HG02943 (cell line): ENCODE measurements around the gene SPIN1.

Experiments used
- ATAC-seq: cut with Tn5 transposase; IDR thresholded peaks from one replicate; pipeline ENCODE4 v1.9.1; 2021; ENCODE audit warnings: mild to moderate bottlenecking, low read depth, moderate library complexity; ENCODE audit not compliant: unreplicated experiment

SPIN1 gene

DNA sequence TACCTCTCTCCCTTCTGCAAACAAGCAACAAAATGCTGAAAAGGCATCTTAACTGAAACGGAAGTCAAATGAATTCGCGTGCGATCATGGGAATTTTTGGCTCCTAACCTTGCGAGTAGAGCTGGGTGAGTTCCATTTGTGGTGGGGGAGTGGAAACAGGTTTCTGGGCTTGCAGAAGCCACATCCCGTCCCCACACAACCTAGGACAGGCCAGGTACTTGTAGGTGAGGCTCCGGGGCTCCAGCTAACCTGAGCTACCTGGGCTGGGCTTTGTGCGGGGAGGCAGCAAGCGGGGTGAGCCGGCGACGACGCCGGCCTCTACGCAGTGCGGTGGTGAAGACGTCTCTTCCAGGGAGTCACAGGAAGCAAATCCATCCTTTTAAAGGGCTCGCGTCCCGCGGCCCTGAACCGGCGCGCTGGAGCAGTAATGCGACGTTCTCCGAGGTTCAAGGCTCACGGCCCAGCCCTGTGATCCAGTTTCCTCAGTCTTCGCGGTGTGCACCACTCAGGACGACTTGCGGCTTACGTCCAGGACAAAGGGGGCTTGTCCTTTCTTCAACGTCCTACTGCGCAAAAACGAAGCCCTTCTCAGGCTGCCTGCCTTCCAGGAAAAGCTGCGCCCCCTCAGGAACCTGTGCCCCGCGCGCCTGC, 567 bp upstream of the SPIN1 start:
- peak; percentile 13 for ATAC-seq

DNA sequence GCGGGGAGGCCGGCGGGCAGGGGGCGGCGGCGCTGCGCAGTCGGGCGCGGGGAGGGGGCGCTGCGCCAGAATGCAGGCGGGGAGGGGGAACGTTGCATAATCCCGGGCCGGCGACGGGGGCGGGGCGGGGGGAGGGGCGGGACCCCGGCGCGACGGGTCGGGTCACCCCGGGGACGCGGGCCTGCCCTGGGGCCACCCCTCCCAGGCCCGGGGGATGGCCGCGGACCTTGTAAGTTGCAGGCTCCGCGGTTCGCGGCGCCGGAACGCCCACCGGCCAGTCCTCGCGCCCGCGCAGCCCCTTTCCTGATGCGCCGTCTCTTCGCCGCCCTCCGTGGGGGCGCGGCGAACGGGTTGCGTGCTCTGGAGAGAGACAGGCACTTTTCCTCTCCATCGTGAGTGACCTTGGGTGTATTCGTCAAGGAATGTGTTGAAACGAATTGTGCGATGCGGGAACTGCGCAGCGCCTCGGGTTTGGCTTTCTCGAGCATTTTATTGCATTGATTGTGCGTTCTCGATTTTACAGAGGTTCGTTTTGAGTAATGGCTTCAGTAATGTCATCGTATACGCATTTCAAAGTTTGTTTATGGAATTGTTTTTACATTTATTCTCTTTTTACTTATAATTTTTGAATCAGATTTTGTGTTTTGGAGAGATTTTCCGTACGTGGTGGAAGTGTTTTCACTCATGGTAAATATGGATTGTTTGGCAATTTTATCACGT, 802 bp downstream of the SPIN1 start:
- ATAC-seq: peak; percentile 17

DNA sequence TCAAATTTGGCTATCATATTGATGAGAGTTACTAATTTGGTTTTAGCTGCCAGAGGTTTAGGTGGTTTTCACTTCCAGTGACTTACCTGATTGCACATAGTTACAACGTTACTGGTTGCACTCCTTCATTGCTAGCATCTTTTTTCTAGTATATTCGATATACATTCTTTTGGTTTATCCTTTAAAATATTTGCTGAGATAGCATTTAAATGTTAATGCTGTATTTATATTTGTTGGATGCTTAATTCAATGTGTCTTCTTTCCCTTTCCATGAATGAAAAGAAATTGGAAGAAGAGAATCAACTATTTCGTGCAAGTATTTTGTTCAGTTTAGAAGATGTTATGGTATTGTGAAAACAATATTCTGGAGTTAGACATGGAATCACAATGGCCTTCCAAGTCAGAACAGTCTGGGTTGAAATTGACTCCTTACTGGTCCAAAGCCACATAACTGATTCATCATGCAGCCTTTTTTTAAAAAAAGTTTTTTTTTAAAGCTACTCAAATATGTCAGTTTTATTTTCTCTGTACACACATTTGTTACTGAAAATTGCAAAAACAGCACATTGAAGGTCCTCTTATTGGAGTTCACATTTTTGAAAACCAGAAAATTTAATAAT, 2.2 kb downstream of the SPIN1 start:
- no peak for ATAC-seq

DNA sequence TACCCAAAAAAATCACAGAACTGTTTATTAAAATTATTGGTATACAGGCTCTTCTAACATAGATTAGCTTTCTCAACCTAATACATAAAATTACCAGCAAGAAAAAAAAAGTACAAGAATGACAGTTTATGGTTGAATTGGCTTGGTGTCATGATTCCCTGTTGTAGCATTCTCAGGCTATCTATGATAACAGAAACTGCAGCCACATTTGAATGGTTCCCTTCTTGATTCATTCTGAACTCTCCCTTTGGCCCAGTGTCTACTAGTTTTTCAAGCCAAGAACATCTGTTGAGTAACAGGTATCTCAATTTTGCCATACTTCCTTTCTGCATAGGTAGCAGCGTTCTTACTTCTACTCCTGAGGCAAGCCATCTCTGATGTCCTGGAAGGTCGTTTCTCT, 3.0 kb downstream of the SPIN1 start:
- ATAC-seq: no peak

DNA sequence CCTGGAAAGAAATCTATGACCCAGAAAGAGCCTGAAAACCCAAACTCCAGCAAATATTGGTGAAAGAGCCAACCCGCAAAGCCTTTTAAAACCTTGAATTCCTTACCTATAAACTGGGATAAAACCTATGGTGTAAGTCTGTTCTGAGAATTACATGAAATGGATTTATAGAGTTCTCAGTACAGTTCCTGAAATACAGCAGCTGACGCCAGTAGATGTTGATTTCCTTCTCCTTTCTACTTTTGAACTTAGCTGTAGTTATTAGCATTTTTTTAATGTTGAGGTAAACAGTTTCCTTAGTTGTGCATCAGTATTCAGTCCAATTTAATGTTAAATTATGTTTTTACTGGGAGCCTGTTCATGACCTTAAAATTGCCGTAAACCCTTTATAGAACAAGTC, 3.7 kb downstream of the SPIN1 start:
- ATAC-seq: no peak

DNA sequence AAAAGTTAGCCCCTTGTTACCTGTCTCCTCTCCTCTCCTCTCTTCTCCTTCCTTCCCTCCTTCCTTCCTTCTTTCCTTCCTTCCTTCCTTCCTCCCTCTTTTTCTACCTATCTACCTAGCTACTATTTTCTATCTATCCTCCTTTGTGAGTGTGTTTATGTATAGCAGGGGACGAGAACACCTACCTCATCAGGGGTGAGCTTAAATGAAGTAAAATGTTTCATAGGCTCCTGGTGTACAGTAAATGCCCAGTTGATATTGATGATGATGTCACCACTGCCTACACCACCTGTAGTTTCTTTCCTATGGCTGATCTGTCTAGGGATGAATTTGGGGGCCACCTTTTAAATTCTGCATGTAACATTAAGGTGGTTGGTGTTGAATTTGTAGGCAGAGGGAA, 4.3 kb downstream of the SPIN1 start:
- no peak for ATAC-seq

DNA sequence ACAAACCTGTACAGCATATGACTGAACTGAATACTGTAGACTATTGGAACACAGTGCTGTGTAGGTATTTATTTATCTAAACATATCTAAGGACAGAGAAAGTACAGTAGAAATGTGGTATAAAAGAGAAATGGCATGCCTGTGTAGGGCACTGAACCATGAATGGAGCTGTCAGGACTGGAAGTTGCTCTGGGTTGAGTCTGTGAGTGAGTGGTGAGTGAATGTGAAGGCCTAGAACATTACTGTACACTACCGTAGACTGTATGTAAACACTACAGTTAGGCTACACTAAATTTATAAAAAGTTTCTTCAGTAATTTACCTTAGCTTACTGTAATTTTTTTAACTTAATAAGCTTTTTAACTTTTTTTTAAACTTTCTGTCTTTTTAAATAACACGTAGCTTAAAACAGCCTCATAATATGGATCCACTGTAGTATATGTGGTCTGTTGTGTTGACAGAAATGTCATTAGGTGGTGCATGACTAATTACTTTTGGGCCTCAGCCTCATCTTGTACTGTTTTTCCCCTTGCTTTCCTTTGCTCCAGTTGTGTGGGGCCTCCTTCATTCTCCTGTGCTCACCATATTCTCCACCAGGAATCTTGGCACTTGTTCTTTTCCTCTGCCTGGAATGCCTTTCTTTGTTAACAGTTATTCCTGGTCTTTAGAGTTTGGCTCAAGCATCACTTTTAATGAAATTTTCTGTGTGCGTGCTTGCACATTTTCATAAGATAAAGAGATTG, 8.8 kb downstream of the SPIN1 start:
- no peak for ATAC-seq

DNA sequence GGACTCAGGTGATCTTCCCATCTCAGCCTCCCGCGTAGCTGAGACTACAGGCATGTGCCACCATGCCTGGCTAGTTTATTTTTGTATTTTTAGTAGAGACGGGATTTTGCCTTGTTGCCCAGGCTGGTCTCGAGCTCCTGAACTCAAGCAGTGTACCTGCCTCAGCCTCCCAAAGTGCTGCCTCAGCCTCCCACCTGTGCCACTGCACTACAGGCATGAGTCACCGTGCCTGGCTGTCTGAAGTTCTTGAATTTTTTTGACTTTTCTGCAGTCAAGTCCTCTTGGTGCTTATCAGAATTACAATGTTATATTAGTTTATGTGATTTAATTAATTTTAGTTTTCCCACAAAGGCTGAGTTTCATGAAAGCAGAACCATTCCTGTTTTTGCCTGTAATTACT, 9.8 kb downstream of the SPIN1 start:
- ATAC-seq: no peak

DNA sequence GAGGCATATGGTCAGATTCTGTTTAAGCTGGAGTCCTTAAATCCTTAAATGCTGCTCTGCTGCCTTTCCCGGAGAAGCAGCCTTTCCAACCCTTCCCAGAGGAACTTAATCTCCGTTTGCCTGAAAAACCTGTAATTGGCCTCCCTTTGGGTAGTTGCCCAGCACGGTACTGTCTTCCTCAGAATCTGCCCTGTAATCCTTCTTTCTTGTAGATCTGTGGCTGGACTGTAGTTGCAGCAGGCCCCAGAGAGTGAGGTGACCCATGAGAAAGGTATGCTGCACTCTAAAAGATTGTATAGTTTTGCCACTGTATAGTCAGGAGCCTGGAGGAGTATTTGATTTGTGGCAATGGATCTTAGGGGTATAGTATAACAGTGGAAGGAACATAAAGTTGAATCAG, 11.7 kb downstream of the SPIN1 start:
- ATAC-seq: no peak

DNA sequence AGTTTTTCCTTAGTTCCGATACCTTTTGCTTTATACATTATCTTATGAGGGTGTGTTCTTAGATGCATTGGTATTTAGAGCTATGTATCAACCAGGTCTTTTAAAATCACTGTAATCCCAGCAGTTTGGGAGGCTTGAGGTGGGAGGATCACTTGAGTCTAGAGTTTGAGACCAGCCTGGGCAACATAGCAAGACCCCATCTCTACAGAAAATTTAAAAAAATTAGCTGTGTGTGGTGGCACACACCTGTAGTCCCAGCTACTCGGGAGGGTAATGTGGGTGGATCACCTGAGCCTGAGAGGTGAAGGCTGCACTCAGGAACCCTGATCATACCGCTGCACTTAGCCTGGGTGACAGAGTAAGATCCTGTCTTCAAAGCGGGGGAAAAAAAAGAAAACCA, 15.1 kb downstream of the SPIN1 start:
- ATAC-seq: no peak

DNA sequence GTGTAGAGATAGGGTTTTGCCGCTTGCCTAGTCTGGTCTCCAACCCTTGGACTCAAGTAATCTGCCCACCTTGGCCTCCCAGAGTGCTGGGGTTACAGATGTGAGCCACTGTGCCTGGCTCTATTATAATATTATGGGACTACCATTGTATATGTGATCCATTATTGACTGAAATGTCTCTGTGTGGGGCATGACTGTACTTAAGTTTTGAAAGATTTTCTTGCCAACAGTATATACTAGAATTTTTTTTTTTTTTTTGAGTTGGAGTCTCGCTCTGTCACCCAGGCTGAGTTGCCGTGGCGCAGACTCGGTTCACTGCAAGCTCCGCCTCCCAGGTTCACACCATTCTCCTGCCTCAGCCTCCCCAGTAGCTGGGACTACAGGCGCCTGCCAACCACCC, 17.8 kb downstream of the SPIN1 start:
- no peak for ATAC-seq

DNA sequence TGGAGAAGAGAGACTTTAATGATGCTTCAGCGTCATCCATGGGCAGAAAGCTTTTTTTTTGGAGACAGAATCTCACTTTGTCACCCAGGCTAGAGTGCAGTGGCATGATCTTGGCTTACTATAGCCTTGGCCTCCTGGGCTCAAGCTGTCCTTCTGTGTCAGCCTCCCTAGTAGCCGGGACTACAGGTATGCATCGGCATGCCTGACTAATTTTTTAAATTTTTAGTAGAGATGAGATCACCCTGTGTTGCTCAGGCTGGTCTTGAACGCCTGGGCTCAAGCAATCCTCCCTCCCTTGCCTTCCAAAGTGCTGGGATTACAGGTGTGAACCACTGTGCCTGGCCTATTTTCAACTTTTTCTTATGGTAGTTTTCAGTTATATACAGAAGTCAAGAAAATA, 23.2 kb downstream of the SPIN1 start:
- ATAC-seq: no peak

DNA sequence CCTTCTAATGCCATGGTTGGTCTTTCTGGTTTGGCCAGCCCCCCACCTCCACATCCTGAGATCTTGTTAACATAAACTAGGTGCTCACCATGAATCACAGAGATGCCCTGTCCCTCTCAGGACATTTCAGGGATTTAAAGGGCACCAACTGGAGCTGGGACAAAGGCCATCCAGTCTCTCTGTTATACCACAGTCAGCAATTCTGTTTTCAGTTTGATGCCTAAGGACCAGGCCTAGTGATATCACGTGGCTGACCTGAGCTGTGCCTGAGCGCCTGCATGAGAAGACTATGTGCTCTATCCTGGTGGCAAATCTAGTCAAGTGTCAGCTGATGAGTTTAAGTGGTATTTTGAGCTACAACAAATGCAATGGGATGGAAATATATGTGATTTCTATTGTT, 26.1 kb downstream of the SPIN1 start:
- no peak for ATAC-seq

DNA sequence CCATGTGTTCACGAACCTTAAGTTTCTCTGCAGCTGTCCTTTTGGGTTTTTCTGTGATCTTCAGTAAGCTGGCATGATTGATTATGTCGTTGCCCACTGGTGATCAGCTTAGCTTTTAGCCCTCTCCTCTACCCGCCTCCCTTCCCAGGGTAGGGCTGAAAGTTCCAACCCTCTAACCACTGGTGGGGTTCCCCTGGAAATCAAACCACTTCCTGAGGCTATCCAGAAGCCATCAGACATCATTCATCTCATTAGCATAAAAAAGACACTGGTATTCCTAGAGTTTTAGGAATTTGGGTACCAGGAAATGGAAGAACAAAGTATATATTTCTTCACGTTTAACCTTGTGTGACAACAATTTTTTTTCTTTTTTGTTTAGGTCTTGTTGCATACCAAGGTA, 29.8 kb downstream of the SPIN1 start:
- ATAC-seq: no peak

DNA sequence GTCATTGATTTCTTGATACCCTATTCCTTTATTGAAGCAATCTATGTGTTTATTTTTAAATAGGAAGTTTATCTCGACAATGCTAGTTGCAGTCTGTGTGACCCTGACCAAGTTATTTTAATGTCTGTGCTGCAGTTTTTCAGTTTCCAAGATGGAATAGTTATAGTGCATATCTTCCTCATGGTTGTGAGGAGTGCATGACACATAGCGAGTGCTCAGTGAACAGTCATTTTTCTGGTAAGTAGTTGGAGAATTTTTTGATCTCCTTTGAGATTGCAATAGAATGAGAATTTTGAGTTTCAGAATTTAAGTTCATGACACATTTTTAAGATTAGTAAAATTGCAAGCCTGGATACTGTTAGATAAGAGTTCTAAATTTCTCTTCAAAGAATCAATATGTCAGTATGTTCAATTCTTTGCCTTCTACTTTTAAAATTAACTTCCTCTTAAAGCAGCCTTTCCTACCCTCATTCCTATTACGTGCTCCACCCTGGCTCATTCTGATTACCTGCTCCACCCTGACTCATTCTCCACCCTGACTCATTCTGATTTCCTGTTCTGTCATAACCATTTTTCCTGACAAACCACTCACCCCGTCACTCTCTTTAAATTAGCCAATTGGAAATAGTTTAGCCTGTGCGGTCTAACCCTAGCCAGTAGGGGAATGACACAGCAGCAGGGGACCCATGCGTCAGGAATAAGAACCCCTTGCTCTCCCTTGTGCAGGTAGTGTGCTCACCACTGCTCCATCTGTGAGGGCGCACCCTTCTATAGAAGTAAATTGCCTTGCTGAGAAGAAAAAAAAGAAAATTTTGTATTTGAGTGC, 30.7 kb downstream of the SPIN1 start:
- no peak for ATAC-seq

DNA sequence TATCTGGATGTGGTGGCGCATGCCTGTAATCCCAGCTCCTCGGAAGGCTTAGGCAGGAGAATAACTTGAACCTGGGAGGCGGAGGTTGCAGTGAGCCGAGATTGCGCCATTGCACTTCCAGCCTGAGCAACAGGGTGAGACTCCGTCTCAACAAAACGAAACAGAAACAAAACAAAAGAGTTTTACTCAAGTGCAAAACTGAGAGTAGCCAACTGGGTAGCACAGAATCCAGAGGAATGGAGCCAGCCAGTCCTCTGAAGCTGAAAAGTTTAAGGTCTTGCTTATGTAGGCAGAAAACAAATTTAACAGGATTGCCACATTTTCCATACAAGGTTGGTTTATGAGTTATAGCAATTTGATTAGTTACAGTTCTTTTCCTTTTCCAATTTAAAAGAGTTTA, 32.0 kb downstream of the SPIN1 start:
- ATAC-seq: no peak

DNA sequence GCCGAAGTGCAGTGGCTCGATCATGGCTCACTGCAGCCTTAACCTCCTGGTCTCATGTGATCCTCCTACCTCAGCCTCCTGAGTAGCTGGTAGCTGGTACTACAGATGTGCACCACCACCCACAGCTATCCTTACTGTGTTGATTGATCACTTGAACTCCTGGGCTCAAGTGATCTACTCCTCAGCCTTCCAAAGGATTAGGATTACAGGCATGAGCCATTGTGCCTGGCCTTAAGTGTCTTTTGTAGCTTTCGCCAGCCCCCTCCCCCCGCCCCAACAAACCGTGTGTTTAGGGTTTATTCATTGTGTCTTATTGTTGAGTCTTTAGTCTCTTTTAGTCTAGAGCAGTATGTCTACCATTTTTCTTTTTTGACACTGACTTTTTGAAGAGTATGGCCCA, 33.1 kb downstream of the SPIN1 start:
- ATAC-seq: no peak

DNA sequence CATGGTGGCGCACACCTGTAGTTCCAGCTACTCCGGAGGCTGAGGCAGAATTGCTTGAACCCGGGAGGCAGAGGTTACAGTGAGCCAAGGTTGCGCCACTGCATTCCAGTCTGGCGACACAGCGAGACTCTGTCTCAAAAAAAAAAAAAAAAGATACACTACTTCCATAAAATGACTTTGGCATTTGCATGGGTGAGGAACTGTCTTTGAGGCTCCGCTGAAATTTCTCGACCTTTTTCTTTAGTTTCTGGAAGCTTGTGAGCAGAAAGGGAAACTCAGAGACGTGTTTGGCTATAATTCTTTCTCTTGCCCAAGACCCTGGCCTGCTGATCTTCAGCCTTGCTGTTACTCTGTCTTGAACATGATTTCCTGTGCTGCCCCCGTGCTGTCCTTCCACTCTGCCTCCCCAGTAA, 37.3 kb downstream of the SPIN1 start:
- no peak for ATAC-seq

DNA sequence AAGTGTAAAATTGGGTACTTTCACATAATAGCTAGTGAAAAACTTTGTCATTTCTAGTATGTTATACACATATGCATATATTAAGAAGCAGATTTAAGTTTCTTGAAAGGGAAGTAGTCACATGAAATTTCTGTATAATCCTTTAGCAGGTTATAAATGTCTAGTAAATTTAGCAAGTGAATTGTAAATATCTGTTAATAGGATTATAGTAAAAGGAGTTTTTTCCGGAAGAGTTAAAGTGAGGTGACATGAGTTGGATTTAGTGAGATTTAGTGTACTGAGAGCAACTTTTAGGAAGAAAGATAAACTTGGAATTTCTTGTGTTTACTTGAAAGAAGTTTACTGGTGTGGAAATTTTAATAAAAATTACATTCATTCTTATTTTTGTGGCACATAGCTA, 38.4 kb downstream of the SPIN1 start:
- no peak for ATAC-seq

DNA sequence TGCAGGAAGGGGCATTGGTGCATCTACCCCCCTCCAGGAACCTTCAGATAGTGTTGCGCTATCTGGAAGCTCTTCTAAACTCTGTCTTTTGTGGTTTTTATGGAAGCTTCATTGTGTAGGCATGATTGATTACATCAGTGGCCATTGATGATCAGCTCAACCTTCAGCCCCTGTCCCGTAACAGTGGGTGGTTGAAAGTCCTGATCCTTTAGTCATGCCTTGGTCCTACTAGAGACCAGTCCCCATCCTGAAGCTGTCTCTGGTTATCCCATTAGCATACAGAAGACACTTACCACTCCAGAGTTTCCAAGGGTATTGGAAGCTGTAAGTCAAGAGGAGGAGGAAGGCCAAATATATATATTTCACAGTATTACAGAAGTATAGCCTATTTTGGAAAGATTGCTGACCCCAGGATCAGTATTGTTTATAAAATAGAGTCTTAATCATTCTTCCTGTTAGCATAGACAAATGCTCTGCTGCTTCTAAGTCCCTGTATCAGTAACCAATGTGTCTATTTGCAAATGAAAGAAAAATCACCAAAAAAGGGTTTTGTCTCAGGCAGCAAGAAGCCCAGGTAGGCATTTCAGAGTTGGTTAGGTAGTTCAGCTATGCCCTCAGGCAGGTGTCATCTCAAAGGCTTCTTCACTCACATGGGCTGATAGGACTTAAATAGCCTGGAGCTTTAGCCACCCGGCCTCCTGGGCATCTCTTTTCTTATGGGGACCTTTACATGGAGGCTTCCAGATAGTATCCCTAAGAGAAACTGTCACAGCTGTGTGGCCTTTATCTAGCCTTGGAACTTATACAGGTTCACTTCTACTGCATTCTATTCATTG, 41.6 kb downstream of the SPIN1 start:
- no peak for ATAC-seq
